Activated T-cell treated with anti-CD3 and anti-CD28 coated beads, Interleukin-2, amount 50 U/mL, for 72 hours (primary cell): ENCODE measurements around the gene NHS. TPM values are rescaled to one million over a fixed set of nuclear protein-coding genes. Genes with fewer than 3 reads are reported as not detected.

ENCODE experiments used
- ATAC-seq, 2 donors: fragments of 150-1000 bp; cut with Tn5 transposase; replicated peaks in 1 of 2; 2 replicates each; pipeline ENCODE4 v1.10.0; 2021; ENCODE audit warnings: moderate library complexity in 2 of 2, mild to moderate bottlenecking in 1 of 2
- DNase-seq, 2 donors: peaks; one replicate each; pipeline ENCODE4 v3.0.0; 2021 to 2022; ENCODE audit warnings: mixed read lengths in 1 of 2
- H3K27ac Mint-ChIP-seq: one replicate; pipeline ENCODE4 v1.8.0; 2022; ENCODE audit warnings: mild to moderate bottlenecking, moderate library complexity, mixed read lengths
- H3K27me3 Mint-ChIP-seq: one replicate; pipeline ENCODE4 v1.8.0; 2022; ENCODE audit warnings: low read depth, mixed read lengths
- H3K36me3 Mint-ChIP-seq, 2 donors: one replicate each; pipeline ENCODE4 v1.8.0; 2022; ENCODE audit warnings: mixed read lengths in 2 of 2, mild to moderate bottlenecking in 1 of 2; ENCODE audit not compliant: insufficient read depth in 2 of 2
- H3K4me1 Mint-ChIP-seq: one replicate; pipeline ENCODE4 v1.8.0; 2022; ENCODE audit warnings: low read depth, mixed read lengths
- H3K4me3 Mint-ChIP-seq, 2 donors: one replicate each; pipeline ENCODE4 v1.8.0; 2022; ENCODE audit warnings: mild to moderate bottlenecking in 2 of 2, mixed read lengths in 2 of 2, moderate library complexity in 2 of 2
- H3K9me3 Mint-ChIP-seq, 2 donors: one replicate each; pipeline ENCODE4 v1.8.0; 2022; ENCODE audit warnings: mixed read lengths in 2 of 2
- total RNA-seq, 2 donors: library from RNA; stranded (reverse); gene quantifications; one replicate each; pipeline ENCODE4 v1.2.3, GENCODE V29; 2022

The NHS gene
- total RNA-seq, 2 donors from 2014 or later: 6.6 to 11.4 TPM

DNA sequence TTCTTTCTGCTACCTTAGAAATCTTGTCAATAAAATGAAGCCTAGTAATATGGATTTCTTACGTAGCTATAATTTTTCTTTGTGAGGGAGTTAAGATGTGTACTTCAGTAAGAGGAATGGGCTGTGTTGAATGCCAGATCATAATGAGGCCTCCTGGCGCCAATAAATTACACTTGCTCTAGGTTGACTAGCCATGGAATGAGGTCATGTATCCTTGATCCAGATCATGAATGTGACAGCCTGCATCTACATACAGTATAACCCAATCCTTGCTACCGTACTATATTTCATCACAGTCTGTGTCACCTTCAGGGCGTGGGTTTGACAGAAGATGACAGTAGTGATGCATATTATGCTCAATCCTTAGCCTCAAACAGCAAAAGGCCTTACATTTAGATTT lies 36.2 kb downstream of the NHS start:
- Mint-ChIP-seq H3K4me1 (peaks cover 27% of the 10 kb centered on the region), H3K9me3 (peaks cover 0 to 3% of the 10 kb centered on the region in 2 donors)

DNA sequence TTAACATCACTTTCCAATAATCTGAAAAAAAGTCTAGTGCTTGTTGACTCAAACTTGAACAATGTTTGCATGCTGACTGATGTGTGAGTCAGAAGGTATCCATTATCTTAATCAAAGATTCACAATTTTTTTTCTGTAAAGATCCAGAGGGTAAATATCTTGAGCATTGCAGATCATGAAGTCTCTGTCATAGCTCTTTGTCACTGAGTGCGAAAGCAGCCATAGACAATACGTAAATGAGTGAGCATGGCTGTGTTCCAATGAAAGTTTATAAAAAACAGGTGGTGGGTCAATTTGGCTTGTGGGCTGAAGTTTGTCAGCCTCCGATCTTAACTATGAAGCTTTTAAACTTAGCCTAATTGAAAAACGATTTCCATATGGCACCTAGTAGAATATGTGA lies 37.7 kb downstream of the NHS start:
- Mint-ChIP-seq H3K9me3 (peaks cover 0 to 3% of the 10 kb centered on the region in 2 donors), H3K36me3 (no peaks in the 10 kb centered on the region), H3K4me1 (peaks cover 27% of the 10 kb centered on the region), H3K27me3 (peaks cover 37% of the 10 kb centered on the region), H3K27ac (no peak overlapping the region), H3K4me3 (no peak overlapping the region)
- peak; percentile 53 to 65 for ATAC-seq
- DNase-seq: no peak

More for the DNA sequence above, 36.2 kb downstream of the NHS start:
- no peak overlapping the region for H3K4me3 Mint-ChIP-seq
- peaks cover 39% of the 10 kb centered on the region for H3K27me3 Mint-ChIP-seq
- H3K27ac Mint-ChIP-seq: no peak overlapping the region
- DNase-seq (no peak), ATAC-seq (no peak)
- no peaks in the 10 kb centered on the region for H3K36me3 Mint-ChIP-seq

DNA sequence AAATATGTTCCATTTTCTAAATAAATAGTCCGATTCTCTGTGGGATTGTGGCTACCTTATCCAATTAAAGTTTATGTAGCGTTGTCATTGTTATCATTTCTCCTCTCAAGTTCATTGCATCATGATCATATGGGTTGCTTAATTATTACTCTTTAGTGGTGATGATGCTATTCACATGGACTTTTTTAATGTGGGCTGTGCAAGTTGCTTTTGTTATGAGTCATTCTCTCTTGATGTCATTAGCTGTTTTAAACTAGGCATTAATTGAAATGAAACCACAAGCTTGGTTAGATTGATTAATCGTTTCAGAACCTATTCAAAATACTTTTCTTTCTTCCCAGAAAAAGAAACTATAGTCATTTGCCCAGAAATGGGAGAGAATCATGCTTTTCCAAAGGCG lies 38.2 kb downstream of the NHS start:
- peaks cover 27% of the 10 kb centered on the region for H3K4me1 Mint-ChIP-seq
- DNase-seq (no peak), ATAC-seq (no peak)
- H3K4me3 Mint-ChIP-seq: no peak overlapping the region
- peaks cover 0 to 3% of the 10 kb centered on the region in 2 donors for H3K9me3 Mint-ChIP-seq
- H3K27me3 Mint-ChIP-seq: peaks cover 37% of the 10 kb centered on the region
- H3K27ac Mint-ChIP-seq: no peak overlapping the region
- no peaks in the 10 kb centered on the region for H3K36me3 Mint-ChIP-seq

DNA sequence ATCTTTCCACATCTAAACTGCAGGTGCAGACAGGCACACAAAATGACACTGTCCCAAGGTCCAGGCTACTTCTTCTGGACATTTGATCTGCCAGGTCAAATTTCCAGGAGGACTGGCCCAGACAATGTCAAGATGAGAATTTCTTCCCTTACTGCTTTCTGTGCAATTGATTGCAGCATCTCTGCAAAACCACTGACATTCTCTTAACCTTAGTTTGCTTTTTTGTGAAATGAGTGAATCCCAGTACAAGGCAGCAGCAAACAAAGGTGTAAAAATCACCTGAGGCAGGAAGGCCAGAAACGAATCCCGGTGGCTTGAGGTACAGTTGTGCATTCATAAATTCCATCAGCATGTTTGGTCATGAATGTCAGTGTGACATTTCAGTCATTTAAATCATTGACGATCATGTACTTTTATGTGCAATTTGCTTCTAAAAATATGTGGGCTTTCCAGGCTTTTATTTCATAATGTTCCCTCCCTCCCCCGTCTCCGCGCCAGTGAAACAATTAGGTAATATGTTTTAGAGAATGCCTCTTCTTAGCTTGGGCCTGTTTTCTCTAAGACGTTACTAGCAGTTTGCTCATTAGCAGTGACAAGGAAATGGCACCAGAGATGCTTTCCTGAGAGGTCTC lies 39.1 kb downstream of the NHS start:
- H3K36me3 Mint-ChIP-seq: no peaks in the 10 kb centered on the region
- H3K27ac Mint-ChIP-seq: no peak overlapping the region
- peaks cover 27% of the 10 kb centered on the region for H3K4me1 Mint-ChIP-seq
- H3K9me3 Mint-ChIP-seq: peaks cover 0 to 2% of the 10 kb centered on the region in 2 donors
- DNase-seq (no peak), ATAC-seq (no peak)
- no peak overlapping the region for H3K4me3 Mint-ChIP-seq
- peaks cover 47% of the 10 kb centered on the region for H3K27me3 Mint-ChIP-seq

DNA sequence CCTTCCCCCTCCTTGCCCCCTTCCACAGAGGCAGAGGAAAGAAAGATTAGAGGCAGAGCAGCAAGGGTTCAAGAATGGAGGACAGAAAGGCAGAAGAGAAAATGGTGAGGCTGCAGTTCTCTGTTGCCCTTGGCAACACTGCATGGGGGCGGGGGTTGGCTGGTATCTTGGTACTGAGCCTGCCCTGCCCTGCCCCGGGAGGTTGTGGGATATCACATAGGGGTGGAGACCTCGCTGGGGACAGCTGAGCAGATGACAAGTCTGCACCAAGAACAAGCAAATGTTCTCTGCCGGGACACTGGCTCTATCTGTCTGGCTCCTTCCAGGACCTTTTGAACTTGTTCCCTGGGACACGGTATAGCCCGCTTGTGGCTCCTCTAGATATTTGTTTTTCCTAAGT lies 39.8 kb downstream of the NHS start:
- H3K9me3 Mint-ChIP-seq: peaks cover 0 to 2% of the 10 kb centered on the region in 2 donors
- DNase-seq: peak in 1 of 2 donors; percentile 1
- H3K36me3 Mint-ChIP-seq: no peaks in the 10 kb centered on the region
- peaks cover 51% of the 10 kb centered on the region for H3K27me3 Mint-ChIP-seq
- peak in 1 of 2 donors; percentile 58 for ATAC-seq
- H3K27ac Mint-ChIP-seq: no peak overlapping the region
- H3K4me3 Mint-ChIP-seq: no peak overlapping the region
- peaks cover 27% of the 10 kb centered on the region for H3K4me1 Mint-ChIP-seq

DNA sequence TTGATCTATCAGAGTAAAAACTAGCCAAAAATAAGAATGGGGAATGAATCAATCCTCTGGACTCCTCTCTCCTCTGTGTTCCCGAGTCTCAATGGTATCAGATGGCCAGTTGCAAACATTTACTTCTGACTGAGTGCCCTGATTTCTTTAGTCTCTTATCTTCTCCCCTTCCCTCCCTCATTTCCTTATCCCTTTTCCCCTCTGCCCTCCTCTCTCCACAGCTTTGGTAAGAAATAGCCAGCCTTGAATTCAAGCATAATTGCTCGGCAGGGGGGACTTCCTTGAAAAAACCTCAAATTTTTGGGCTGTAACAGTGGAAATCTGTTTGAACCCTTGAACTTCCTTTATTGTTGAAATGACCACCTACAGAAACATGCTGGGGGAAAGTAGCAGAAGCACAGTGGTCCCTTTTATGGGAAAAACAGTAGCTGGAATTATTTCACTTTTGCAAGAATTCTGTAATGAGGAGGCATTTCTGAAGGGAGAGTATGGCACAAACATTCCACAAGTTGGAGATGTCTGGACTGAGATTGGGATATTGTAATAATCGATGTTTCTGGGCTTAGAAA lies 40.3 kb downstream of the NHS start:
- no peak for DNase-seq
- H3K27me3 Mint-ChIP-seq: peaks cover 51% of the 10 kb centered on the region
- H3K36me3 Mint-ChIP-seq: no peaks in the 10 kb centered on the region
- ATAC-seq: no peak
- peaks cover 0 to 2% of the 10 kb centered on the region in 2 donors for H3K9me3 Mint-ChIP-seq
- peaks cover 27% of the 10 kb centered on the region for H3K4me1 Mint-ChIP-seq
- H3K27ac Mint-ChIP-seq: no peak overlapping the region
- H3K4me3 Mint-ChIP-seq: no peak overlapping the region

DNA sequence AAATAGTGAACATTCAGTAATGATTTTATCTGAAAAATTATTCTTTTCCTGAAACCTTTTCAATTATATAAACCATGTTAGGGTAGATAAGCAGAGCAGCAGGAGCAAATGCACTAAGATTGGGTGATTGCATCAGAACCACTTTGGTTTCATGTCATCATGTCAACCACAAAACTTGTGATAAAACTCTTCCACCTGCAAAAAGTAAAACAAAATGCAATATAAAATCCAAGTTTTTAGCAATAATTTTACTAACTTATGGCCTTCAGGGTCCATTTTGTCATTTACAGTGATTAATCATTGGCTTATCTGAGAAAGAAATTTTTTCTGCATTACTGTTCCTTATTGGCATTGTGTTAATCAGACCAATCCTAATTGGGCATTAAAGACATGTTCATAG lies 42.4 kb downstream of the NHS start:
- no peak for DNase-seq
- H3K9me3 Mint-ChIP-seq: peaks cover 0 to 2% of the 10 kb centered on the region in 2 donors
- no peaks in the 10 kb centered on the region for H3K36me3 Mint-ChIP-seq
- H3K27ac Mint-ChIP-seq: no peak overlapping the region
- no peak for ATAC-seq
- peaks cover 51% of the 10 kb centered on the region for H3K27me3 Mint-ChIP-seq
- H3K4me1 Mint-ChIP-seq: peaks cover 24% of the 10 kb centered on the region
- H3K4me3 Mint-ChIP-seq: no peak overlapping the region

DNA sequence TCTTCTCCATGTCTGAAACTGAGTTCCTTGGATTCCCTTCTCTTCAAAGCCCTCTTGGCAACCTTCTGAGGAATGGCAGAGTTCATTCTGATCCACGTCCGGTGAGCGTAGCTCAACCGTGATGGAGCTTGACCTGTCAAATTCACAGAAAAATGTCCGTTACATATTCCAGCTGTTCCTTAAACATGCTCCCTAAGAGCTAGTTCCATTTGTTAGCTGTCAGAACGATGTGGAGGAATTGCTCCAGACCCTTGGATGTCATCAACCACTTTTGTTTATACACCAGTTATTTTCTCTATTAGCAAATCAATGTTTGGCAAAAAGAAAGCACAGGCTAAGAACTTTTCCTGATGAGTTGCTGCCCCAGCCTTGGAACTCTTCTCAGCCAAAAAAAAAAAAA lies 50.1 kb downstream of the NHS start:
- no peak for ATAC-seq
- H3K4me1 Mint-ChIP-seq: no peaks in the 10 kb centered on the region
- no peak overlapping the region for H3K4me3 Mint-ChIP-seq
- no peaks in the 10 kb centered on the region for H3K9me3 Mint-ChIP-seq
- DNase-seq: no peak
- peaks cover 14% of the 10 kb centered on the region for H3K27me3 Mint-ChIP-seq
- H3K27ac Mint-ChIP-seq: no peak overlapping the region
- H3K36me3 Mint-ChIP-seq: no peaks in the 10 kb centered on the region

DNA sequence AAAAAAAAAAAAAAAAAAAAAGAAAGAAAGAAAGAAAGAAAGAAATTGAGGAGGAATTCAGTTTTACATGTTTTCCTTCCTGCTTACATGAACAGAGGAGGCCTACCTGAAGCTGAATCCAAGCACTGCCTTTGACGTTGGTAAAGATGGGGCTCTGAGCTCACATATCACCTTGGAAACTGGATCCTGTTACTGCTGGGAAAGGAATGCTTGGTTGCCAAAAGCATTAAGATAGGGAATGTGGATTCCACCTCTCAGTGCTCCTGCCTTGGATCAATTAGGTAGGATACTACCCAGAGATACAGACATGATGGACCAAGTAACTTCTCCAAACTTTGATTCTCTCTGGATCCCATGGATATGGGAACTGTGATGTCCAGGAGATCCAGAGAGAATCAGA lies 50.6 kb downstream of the NHS start:
- H3K9me3 Mint-ChIP-seq: no peaks in the 10 kb centered on the region
- H3K4me3 Mint-ChIP-seq: no peak overlapping the region
- no peaks in the 10 kb centered on the region for H3K4me1 Mint-ChIP-seq
- H3K27ac Mint-ChIP-seq: no peak overlapping the region
- DNase-seq (no peak), ATAC-seq (no peak)
- peaks cover 18% of the 10 kb centered on the region for H3K27me3 Mint-ChIP-seq
- no peaks in the 10 kb centered on the region for H3K36me3 Mint-ChIP-seq

DNA sequence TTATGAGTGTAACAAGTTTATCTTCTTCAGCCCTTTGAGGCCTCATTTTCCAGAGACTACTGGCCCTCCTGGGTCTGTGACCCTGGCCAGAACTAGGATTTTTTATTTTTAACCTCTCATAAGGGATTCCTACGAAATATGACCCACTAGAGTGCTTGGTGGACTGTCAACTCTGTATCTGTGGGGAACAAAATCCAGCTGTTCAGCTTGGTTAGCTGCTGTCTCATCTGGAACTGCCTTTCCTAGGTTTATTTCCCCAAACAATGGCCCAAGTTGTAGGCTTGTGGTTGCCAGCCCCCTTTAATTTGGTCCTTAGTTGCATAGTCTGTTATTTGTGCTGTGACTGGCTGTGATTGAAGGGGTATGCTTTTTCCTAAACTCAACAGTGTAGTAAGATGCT lies 56.2 kb downstream of the NHS start:
- H3K9me3 Mint-ChIP-seq: peaks cover 0 to 2% of the 10 kb centered on the region in 2 donors
- DNase-seq: no peak
- no peak for ATAC-seq
- no peaks in the 10 kb centered on the region for H3K4me1 Mint-ChIP-seq
- H3K4me3 Mint-ChIP-seq: no peak overlapping the region
- no peak overlapping the region for H3K27ac Mint-ChIP-seq
- H3K27me3 Mint-ChIP-seq: peaks cover 32% of the 10 kb centered on the region
- H3K36me3 Mint-ChIP-seq: no peaks in the 10 kb centered on the region

DNA sequence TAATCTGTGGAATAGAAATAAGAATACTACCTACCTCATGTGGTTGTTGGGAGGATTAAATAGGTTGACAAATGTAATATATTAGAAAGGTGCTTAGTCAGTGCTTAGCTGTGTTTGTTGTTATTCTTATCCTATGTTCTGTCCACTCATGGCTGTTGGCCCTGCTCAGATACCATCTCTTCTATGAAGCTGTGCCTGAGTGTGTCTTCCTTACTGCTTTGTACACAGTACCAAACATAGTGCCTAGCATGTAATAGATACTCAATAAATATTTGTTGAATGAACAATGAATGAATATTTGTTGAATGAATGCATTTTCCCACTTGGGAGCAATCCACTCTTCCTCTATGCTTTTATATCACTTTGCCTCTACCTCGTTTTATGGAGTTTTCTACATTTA lies 57.2 kb downstream of the NHS start:
- Mint-ChIP-seq H3K4me1 (no peaks in the 10 kb centered on the region), H3K27me3 (peaks cover 32% of the 10 kb centered on the region), H3K27ac (no peak overlapping the region), H3K36me3 (no peaks in the 10 kb centered on the region), H3K4me3 (no peak overlapping the region), H3K9me3 (peaks cover 0 to 2% of the 10 kb centered on the region in 2 donors)
- ATAC-seq (no peak), DNase-seq (no peak)

DNA sequence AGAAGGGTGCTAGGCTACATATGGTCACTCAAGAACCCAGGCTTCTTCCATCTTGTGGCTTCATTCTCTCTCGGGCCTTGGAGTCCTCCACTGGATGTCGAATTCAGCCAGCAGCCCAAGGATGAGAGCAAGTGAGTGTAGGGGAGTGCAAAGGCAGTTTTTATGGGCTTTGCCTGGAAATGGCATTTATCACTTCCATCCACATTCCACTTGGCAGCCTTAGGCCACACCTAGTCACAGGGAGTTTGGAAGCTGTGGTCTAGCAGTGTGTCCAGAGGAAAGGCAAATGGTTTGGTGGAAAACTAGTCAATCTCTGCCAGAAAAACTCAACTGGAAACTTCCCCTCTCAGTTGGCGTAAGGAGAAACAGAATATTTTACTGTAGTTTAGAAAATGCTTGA lies 59.0 kb downstream of the NHS start:
- no peak for ATAC-seq
- Mint-ChIP-seq H3K27me3 (peaks cover 37% of the 10 kb centered on the region), H3K27ac (no peak overlapping the region), H3K36me3 (no peaks in the 10 kb centered on the region), H3K9me3 (peaks cover 0 to 2% of the 10 kb centered on the region in 2 donors), H3K4me1 (no peaks in the 10 kb centered on the region), H3K4me3 (no peak overlapping the region)
- no peak for DNase-seq

DNA sequence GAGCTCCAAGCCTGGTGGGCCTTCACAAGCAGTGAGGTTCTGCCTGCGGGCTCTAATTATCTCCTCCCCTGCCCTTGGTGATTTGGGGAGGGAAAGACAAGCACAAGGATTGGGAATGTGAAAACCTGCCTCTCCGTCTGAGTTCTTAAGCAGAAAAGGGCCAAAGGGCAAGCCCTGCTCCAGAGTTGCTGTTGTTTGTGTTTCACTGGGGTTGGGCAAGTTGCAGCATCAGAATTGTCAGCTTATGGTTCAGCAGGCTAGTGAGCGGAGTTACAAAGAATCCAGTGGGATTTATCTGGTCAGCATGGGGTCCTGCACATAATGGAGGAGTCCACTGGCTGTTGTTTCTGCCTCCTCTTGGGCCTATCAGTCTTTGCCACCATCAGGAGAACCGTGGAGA lies 60.5 kb downstream of the NHS start:
- Mint-ChIP-seq H3K27me3 (peaks cover 30% of the 10 kb centered on the region), H3K9me3 (peaks cover 0 to 2% of the 10 kb centered on the region in 2 donors), H3K27ac (no peak overlapping the region), H3K4me3 (no peak overlapping the region), H3K36me3 (no peaks in the 10 kb centered on the region), H3K4me1 (no peaks in the 10 kb centered on the region)
- ATAC-seq (no peak), DNase-seq (no peak)

DNA sequence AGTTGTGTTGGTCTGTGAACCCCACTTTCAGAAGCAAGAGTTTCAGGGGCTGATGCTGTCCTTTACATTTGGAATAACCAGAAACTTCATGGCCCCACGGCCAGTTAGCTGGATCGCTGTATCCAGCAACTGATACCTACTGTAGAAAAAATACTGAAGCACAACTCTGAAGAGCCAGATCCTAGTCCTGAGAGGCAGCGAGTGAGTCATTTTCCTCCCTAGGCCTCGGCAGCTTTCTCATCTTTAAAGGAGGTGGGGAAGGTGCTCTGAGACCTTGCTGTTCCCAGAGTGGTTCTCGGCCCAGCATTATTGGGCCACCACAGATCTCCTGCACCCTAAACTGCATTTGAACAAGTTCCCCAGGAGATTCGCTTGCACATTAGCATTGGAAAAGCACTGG lies 63.2 kb downstream of the NHS start:
- H3K36me3 Mint-ChIP-seq: no peaks in the 10 kb centered on the region
- no peak overlapping the region for H3K27ac Mint-ChIP-seq
- H3K4me1 Mint-ChIP-seq: peaks cover 8% of the 10 kb centered on the region
- H3K9me3 Mint-ChIP-seq: no peaks in the 10 kb centered on the region
- ATAC-seq (no peak), DNase-seq (no peak)
- H3K4me3 Mint-ChIP-seq: no peak overlapping the region
- H3K27me3 Mint-ChIP-seq: peaks cover 26% of the 10 kb centered on the region
